Measurements from ENCODE around the gene FRAS1. TPM values are rescaled to one million over a fixed set of nuclear protein-coding genes. Genes with fewer than 3 reads are reported as not detected.

Gene FRAS1
- total and polyA plus RNA-seq, 2 of the 8 experiments (the other 6 are each of a cell fraction or from before 2014, with no cell fraction given): 38.5 to 109 TPM

- Histone ChIP-seq H3K23me2 (ENCODE audit: low read depth, low read length) (no peaks in the 10 kb centered on the region; the same call in 1 of the 2 replicates), H4K8ac (ENCODE audit: extremely low read depth, insufficient read depth, low read length) (no peak overlapping the region), H3K79me1 (ENCODE audit: low read depth, low read length) (no peaks in the 10 kb centered on the region), H3K27ac (ENCODE audit: low read depth, low read length) (no peak overlapping the region), H3K4me1 (replicated peaks in 1 of 4; ENCODE audit: control insufficient read depth in 3 of 4, insufficient read depth in 4 of 4, low read length in 3 of 4) (no peaks in the 10 kb centered on the region), H3K9ac (replicated peaks in 1 of 4; ENCODE audit: extremely low read depth in 1 of 4, low read depth in 3 of 4, low read length in 3 of 4) (no peak overlapping the region), H4K20me1 (replicated peaks in 1 of 2; ENCODE audit: control insufficient read depth in 1 of 2, insufficient read depth in 2 of 2, low read length in 2 of 2) (no peaks in the 10 kb centered on the region), H3K23ac (ENCODE audit: insufficient read length) (no peak overlapping the region), H2BK12ac (ENCODE audit: low read depth, low read length) (no peak overlapping the region), H3K4me2 (ENCODE audit: insufficient read depth in 1 of 2, low read depth in 2 of 2, low read length in 2 of 2) (no peak overlapping the region), H2BK20ac (ENCODE audit: low read length) (no peak overlapping the region), H3K9me3 (ENCODE audit: insufficient read depth in 2 of 2, low read depth in 1 of 2, low read length in 1 of 2) (no peaks in the 10 kb centered on the region), H2BK15ac (ENCODE audit: low read length) (no peak overlapping the region), H3K36me3 (ENCODE audit: control insufficient read depth in 2 of 4, insufficient read depth in 4 of 4, low read length in 3 of 4) (no peaks in the 10 kb centered on the region), H3K4me3 (ENCODE audit: extremely low read depth in 1 of 4, insufficient read depth in 2 of 4, low read depth in 3 of 4, low read length in 4 of 4) (no peak overlapping the region), H3K4ac (replicated peaks; ENCODE audit: insufficient read length, low read depth, low read length) (no peak overlapping the region), H3K18ac (ENCODE audit: extremely low read depth, low read length) (no peak overlapping the region), H4K91ac (replicated peaks; ENCODE audit: insufficient read length, low read length) (no peak overlapping the region), H2AK5ac (ENCODE audit: low read depth, low read length) (no peak overlapping the region), H3K56ac (replicated peaks; ENCODE audit: insufficient read length, low read depth, low read length) (no peak overlapping the region), H2BK5ac (ENCODE audit: low read depth, low read length) (no peak overlapping the region), H3K27me3 (replicated peaks in 1 of 4; ENCODE audit: control insufficient read depth in 3 of 4, extremely low read depth in 1 of 4, insufficient read depth in 3 of 4, low read length in 3 of 4) (no peaks in the 10 kb centered on the region), H2BK120ac (replicated peaks; ENCODE audit: low read depth, low read length) (no peak overlapping the region), H4K5ac (ENCODE audit: insufficient read length, low read depth, low read length) (no peak overlapping the region), H2AFZ (ENCODE audit: low read length) (no peak overlapping the region), H3K14ac (ENCODE audit: insufficient read length) (no peak overlapping the region), H3K79me2 (ENCODE audit: control insufficient read depth in 1 of 2, insufficient read depth in 2 of 2, low read length in 2 of 2) (no peaks in the 10 kb centered on the region)
- TF ChIP-seq SIRT6 (IDR thresholded peaks at IDR 0.05; ENCODE audit: low read length) (no peak), USF2 (IDR thresholded peaks at IDR 0.05; ENCODE audit: low read length) (no peak)
- ChIA-PET CTCF (ENCODE audit: partially characterized antibody) (interaction anchor here (1.4 to 1.8 kb wide), 2 partner anchors 16 to 80 kb away, joined by 4 to 7 read pairs; partner anchors contain the start of gene FRAS1), POLR2A (ENCODE audit: partially characterized antibody) (no interaction called here)
- DNase-seq (ENCODE audit: low read depth in 1 of 2, low spot score in 2 of 2): no peak
- 95% methylated on average over 1 of the region's 1 CpG; no CpG with 5 or more reads in 1 of the 2 experiments for WGBS, 2 experiments (ENCODE audit: extremely low coverage in 1 of 2, insufficient coverage in 1 of 2, insufficient read length in 1 of 2, insufficient replicate concordance in 2 of 2, low coverage in 1 of 2, low lambda C conversion rate in 2 of 2, missing lambda C conversion rate in 1 of 2)
- FAIRE-seq: no peak
Observed at GRCh38 chr4:78040431-78040830, 16.7 kb upstream of the FRAS1 start.

Measured in H1 (cell line).